MV-4-11 (cell line): ENCODE data around the gene FILIP1L.

Experiments
- DNase-seq: peaks from one replicate; lab custom pipeline; 2025; lab: John Stamatoyannopoulos, UW

Gene FILIP1L

GRCh38 chr3:99974989-99975388 is 139.3 kb downstream of the FILIP1L start:
- DNase-seq, result no peak

DNA sequence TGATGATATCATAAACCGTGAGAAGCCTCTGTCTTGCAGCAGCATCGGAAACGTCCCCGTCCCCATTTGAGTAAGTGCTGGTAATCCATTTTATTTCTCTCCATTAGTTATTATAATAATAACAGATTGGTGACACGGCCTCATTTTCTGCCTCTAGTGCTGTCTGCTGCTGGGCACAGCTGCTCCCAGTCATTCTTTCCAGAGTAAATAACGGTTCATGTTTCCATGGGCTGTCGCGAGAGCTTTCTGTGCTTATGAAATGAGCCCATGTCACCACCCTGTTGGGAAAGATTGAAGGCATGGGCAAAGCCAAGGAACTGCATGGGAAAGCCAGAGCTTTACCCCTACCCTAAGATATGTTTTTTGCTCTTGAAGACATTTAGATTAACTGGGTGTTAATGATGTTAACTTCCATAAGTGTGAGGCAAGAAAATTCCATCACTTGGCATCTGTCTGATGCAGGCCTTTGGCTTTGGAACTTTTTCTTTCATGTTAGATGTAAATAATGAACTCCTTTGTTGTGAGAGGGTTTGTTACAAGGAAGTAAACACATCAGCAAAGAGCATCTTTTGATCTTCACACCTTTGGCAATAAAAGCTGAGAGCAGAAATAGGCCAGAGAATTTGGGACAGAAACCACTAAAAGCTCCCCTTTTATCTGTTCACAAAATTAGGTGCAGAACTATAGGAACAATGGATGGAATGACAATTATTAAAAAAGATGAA is 141.8 kb downstream of the FILIP1L start:
- no peak for DNase-seq

GRCh38 chr3:99971761-99972160 is 142.5 kb downstream of the FILIP1L start:
- no peak for DNase-seq

- DNase-seq, result no peak
These were observed 144.1 kb downstream of the FILIP1L start for GRCh38 chr3:99970198-99970597.

DNA sequence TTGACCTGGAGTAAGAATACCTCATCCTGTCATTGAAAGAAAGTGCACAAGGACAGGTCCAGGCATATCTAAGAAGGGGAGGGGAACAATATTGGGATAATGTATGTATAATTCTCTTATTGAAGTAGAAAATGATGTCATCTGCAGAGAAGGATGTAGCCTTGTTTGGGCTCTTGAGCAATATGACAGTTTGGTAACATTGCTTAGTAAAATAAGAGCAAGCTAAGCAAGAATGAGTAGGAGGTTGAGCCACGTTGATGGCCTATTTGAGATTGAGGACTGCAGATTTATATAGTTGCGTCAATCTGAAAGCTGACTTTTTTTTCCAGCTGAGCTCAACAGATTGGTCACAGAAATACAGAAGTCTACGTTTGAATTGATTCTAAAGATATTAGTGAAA is 145.2 kb downstream of the FILIP1L start:
- peak; percentile 57 for DNase-seq

DNA sequence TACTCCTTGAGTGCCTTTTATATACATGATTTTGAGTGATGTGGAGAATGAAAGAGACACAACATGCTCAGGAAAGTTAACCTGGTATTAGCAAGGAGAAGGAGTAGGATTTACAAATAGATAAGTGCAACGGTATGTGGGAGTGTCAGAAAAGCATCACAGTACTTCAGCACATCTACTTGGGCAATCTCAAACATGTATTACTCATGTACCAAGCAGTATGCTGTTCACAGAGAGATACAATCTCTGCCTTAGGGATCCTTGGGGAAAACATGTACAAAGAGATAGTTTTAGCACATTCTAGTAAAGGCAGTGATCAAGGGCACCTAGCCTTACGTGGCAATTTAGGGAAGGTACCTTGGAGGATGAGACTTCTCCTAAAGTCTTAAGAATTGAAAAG is 146.5 kb downstream of the FILIP1L start:
- no peak for DNase-seq

DNA sequence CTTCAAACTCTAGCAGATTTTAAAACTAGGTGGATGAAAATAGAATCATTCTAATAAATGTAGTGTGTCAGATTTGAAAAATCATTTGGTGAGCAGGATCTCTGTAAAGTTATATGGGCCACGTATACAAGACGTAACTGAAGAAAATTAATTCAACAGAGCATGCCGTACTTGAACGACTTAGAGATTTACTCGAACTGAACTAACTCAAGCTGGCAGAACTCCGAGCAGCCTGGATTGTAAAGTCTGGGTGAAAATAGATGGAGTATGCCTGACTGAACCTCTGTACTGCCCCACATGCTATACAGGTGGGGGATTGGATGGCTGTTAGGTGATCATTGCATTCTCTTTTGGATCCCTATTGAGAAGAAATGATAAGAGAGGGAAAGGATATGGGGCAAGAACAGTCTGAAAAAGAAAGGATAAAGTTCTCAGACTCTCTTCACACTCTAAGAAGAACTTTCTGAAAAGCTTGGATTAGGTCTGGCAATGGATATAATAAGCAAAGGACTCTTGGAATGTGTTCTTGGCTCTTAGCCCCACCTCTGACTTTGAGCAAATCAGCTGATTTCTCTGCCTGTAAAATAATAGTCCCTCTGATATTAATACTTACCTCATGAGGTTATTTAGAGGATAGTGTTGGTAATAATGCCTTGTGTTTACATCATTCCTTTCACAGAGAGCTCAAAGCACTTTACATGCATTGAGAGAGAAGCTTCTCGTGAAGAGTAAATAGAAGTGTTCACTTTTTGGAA is 147.5 kb downstream of the FILIP1L start:
- DNase-seq, result no peak

DNA sequence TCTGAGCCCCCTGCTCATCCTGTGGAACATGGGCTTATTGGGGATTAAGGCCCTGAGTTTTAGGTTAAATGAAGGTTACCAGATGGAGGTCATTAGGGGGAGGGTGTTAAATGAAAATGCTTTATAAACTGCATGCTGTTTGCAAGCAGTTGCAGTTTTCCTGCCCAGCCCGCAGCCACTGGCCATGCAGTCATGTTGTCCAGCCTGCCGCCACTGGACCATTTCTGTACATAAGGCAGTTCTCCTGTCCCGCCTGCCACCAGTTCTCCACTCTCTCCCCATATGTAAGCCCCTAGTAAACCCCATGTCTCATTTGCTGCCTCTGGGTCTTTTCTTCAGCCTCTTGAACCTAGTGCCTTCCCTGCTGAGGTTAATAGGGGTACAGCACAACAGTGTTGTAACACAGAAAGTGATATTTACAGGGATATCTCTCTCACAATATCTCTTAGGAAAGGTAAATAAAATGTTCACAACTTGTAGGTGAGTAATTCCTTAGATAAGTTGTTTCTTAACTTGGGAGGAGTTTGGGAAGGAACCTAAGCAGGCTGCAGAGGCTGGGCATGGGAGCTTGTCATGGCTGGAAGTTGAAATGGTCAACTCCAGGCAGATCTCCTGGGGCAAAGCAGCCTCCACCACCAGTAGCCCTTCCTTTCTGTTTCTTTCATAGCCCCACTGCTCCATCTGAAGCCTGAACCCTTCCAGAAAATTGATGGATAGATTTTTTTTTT is 148.5 kb downstream of the FILIP1L start:
- DNase-seq, result no peak

GRCh38 chr3:99965077-99965476 is 149.2 kb downstream of the FILIP1L start:
- DNase-seq, result no peak

DNA sequence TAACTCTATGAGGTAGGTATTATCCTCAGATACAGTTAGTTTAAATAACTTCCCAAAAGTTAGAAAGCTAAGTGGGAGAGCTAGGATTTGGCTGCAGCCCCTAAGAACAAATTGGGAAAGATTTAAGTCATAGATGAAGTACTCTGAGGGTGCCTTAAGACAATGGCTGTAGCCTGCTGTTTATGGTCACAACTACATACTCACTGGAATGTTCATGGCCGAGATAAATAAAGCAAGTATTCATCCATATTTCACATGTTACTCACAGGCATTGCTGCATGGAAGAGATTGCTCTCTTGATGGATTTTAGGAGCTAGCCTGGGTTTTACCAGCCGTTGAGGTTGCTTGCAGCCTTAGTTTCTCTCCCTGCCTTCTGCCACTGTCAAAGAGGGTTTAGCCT is 151.6 kb downstream of the FILIP1L start:
- DNase-seq, result no peak

DNA sequence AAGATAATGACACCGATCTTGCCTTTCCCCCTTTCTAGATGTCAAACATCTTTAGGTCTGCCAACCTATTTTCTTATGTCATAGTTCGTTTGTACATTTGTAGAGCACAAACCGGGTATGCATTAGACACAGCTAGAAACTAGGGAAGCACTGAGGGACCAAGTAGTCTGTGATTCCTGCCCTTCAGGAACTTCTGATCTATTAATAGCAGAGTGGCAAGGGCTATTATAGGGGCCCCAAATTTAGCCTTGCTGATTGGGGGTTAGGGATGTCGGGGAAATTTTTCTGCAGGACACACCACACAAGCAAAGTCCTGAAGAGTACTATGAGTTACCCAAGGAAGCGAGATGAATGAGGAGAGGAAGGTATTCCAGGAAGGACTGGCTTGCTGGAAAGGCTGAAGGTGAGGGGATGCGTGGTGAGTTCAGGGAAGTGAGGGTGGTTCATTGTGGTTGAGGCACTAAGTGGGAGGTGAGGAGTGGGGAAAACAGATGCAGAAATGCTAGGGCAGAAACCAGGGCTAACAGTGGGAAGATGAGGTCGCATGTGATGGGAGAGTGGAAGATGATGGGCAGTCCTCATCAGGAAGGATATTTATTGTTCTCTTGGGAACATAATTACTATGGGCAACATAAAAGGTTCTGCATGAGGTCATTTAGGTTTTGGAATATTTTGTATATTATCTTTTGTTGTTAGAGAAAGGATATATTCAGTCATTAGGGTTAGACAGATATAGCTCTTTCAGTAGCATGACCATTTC is 152.4 kb downstream of the FILIP1L start:
- DNase-seq, result no peak

DNA sequence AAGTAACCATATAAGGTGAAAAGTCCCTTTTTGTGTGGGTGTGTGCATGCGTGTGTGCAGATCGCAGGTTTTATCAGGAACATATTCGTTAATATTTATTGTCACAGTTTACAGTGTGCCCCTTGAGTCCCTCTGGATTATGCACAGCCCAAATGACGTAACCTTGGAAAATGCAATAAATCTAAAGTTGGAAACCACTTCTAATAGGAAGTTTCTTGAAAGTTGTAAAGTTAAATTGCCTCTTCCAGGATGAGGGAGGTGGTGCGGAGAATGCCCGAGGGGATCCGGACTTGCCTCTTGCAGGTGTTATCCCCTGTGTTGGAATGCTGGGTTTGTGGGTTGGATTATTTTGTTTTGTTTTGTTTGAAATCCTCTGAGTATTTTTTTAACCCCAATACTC is 153.4 kb downstream of the FILIP1L start:
- DNase-seq, result no peak

DNA sequence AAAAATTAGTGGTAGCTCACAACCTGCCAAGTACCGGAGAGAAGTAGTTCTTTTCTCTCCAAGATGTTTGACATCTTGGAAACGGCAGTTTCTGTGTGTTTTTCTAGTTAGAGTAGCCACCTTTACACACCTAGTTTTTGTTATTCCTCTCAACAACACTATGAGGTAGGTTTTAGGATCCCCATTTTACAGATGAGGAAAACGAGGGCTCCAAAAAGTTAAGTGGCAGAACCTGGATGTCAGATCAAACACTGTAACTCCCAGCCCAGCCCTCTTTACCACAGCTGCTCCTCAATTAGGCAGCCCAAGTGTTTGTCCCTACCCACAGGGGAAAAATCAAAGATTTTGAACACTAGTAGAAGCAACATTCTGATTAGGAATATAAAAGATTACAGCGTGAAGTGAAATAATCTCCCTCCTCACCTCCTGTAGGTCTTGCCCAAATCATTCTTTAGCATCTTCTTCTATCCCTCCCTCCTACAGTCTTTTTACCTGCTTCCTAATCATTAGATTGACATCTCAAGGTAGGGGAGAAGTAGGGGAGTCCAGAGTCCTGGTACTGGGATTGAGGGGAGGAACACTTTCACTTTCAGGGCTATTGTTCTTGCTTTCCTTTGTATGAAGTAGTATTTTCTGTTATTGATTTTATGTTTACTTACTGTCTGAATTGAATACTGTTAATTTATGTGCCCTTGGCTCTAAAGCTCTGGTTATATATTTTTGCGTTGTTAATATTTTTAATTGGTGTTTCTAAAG is 154.0 kb downstream of the FILIP1L start:
- DNase-seq, result no peak

- no peak for DNase-seq
These were observed 155.9 kb downstream of the FILIP1L start for GRCh38 chr3:99958222-99958912.

GRCh38 chr3:99957151-99957796 is 157.0 kb downstream of the FILIP1L start:
- peak; percentile 47 for DNase-seq

GRCh38 chr3:99955773-99956562 is 158.3 kb downstream of the FILIP1L start:
- DNase-seq, result no peak

DNA sequence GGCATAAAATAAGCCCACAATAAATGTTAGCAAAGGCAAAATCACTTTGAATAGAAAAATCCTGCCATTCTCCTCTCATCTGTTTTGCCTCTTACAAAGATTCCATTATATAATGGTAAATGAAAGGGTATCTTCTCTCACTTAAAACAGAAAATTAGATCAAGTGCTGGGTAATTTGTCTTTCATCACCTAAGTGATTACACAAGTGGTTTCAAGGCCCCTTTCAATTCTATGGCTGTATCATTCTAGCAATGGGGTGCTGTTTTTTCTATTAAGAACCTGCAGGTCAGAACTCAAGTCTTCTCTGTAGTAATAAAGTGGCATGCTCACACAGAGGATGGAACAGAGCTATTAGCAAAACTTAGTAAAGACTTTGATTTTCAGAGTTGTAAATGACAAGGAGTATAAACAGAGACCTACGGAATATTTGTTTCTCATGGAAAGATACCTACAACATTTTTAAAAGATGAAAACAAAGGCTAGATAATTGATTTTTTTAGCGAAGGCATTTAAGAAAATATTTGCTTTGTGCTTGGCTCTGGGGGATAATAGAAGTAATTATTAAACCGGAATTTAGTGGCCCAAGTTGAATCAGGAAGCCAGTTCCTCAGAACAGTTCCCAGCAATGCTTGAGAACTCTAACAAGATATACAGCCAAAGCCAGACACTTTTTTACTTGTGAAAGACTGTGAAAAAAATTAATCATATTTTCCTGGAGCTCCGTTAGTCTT is 159.2 kb downstream of the FILIP1L start:
- no peak for DNase-seq

DNA sequence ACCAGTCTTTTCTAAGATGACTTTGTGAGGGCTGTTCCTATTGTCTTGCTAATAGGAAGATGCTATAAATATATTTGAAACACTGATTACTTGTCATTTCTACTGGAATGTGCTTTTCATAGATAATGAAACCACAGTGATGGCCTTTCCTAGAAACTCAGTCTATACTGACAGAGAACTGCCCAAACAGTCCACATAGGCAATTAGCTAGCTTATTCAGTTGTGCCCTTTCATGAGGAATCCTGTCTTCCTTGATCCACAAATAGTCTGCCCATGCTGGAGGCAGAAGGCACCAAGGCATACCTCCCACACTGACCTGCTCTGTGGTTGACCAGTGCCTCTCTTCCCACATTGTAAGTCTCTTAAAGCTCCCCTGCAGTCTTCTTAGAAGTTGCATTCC is 160.7 kb downstream of the FILIP1L start:
- DNase-seq, result no peak

DNA sequence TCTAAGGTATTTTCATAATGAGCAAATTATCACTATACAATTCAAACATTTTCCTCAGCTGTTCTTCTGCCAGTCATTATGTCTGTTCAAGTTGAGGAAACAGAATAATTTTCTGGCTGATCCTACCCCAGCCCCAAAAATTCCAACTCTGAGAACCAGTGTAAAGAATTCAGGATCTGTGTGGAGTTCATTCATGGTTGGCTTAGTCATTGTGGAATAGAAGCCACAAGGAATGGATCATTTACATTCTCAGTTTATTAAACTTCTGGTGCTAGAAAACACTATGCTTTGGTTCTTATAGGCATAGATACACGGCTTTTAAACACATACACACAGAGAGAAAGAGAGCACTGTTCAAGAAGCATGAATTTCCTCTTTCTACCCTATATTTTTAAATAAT is 162.0 kb downstream of the FILIP1L start:
- DNase-seq, result no peak
